PC-3 (cell line): ENCODE measurements around the gene FAAP100. TPM values are rescaled to one million over a fixed set of nuclear protein-coding genes. Genes with fewer than 3 reads are reported as not detected.

Experiments used
- ATAC-seq: fragments of 200-7000 bp; cut with Tn5 transposase; 2 replicates; pipeline ENCODE4 v1.9.1; 2020; ENCODE audit warnings: mild to moderate bottlenecking, moderate library complexity
- BruUV-seq: library from RNA; stranded (reverse); fragments of 400-500 nt; replicated peaks from 2 replicates; lab custom pipeline; 2021; lab: Mats Ljungman, UMichigan
- CTCF ChIA-PET: fragments of 300-600 bp; sonication (Branson Sonifier 250); formaldehyde crosslinking; loops from one replicate; lab custom pipeline; 2022; ENCODE audit warnings: antibody characterized with exemption; lab: Charles Lee
- POLR2A ChIA-PET: fragments of 300-600 bp; sonication (Branson Sonifier 250); formaldehyde crosslinking; loops from one replicate; lab custom pipeline; 2022; ENCODE audit warnings: antibody characterized with exemption; ENCODE audit not compliant: unreplicated experiment; lab: Charles Lee
- DNase-seq: peaks from one replicate; pipeline ENCODE4 v3.0.0-alpha.2; 2015
- H2AFZ ChIP-seq: fragments of 300-600 bp; sonication (generic); 2 replicates; pipeline ENCODE4 v1.6.0; 2016; ENCODE audit warnings: antibody characterized with exemption, low read length
- H3F3A ChIP-seq: fragments of 300-600 bp; sonication (generic); one replicate; pipeline ENCODE4 v1.6.0; 2017; ENCODE audit warnings: antibody characterized with exemption, low read length, control low read depth, mild to moderate bottlenecking; ENCODE audit not compliant: unreplicated experiment
- H3K27ac ChIP-seq: fragments of 300-600 bp; sonication (generic); 2 replicates; pipeline ENCODE4 v1.5.1; 2016; ENCODE audit warnings: mild to moderate bottlenecking, low read length
- H3K27me3 ChIP-seq: fragments of 300-600 bp; sonication (generic); 2 replicates; pipeline ENCODE4 v1.6.1; 2016; ENCODE audit warnings: low read length, mixed read lengths
- H3K36me3 ChIP-seq: fragments of 300-600 bp; sonication (generic); 2 replicates; pipeline ENCODE4 v1.6.1; 2016; ENCODE audit warnings: low read depth, mixed run types, low read length, mixed read lengths
- H3K4me1 ChIP-seq: fragments of 300-600 bp; sonication (generic); 2 replicates; pipeline ENCODE4 v1.5.1; 2016; ENCODE audit warnings: low read length; ENCODE audit not compliant: insufficient read depth
- H3K4me2 ChIP-seq: fragments of 300-600 bp; sonication (generic); 2 replicates; pipeline ENCODE4 v1.6.0; 2016; ENCODE audit warnings: low read length
- H3K4me3 ChIP-seq: fragments of 300-600 bp; sonication (generic); 2 replicates; pipeline ENCODE4 v1.5.1; 2016; ENCODE audit warnings: mild to moderate bottlenecking, low read length, mixed read lengths
- H3K79me2 ChIP-seq: fragments of 300-600 bp; sonication (generic); 2 replicates; pipeline ENCODE4 v1.6.1; 2017; ENCODE audit warnings: low read length, mixed read lengths
- H3K9ac ChIP-seq: fragments of 300-600 bp; sonication (generic); 2 replicates; pipeline ENCODE4 v1.6.0; 2016; ENCODE audit warnings: mild to moderate bottlenecking, low read length
- H3K9me2 ChIP-seq: fragments of 300-600 bp; sonication (generic); replicated peaks from 2 replicates; pipeline ENCODE4 v1.6.1; 2016; ENCODE audit warnings: mixed run types, low read length, mixed read lengths
- H3K9me3 ChIP-seq: fragments of 300-600 bp; sonication (generic); 2 replicates; pipeline ENCODE4 v1.6.1; 2016; ENCODE audit warnings: low read length, mixed read lengths
- H4K20me1 ChIP-seq: fragments of 300-600 bp; sonication (generic); 2 replicates; pipeline ENCODE4 v1.6.1; 2016; ENCODE audit warnings: low read length, mixed read lengths
- CTCF ChIP-seq: fragments of 300-600 bp; sonication (generic); conservative IDR thresholded peaks from 2 replicates; pipeline ENCODE4 v1.5.1; 2017; ENCODE audit warnings: antibody characterized with exemption, low read depth, mild to moderate bottlenecking, low read length
- EZH2 ChIP-seq: fragments of 300-600 bp; sonication (generic); IDR thresholded peaks from one replicate; pipeline ENCODE4 v1.6.1; 2017; ENCODE audit warnings: antibody characterized with exemption, mild to moderate bottlenecking, low read length; ENCODE audit not compliant: unreplicated experiment
- EZH2phosphoT487 ChIP-seq: fragments of 300-600 bp; sonication (generic); IDR thresholded peaks from 2 replicates; pipeline ENCODE4 v1.6.1; 2018; ENCODE audit warnings: mild to moderate bottlenecking, antibody characterized with exemption, low read length, borderline replicate concordance
- intact Hi-C: fragments of 100-400 bp; cut with micrococcal nuclease; formaldehyde crosslinking; loops from 2 replicates; pipeline ENCODE4 v1.9.0; 2023
- total RNA-seq: library from RNA; depleted of rRNA; stranded (reverse); fragments of >200 nt; gene quantifications from 2 replicates; pipeline ENCODE4 v1.2.3, GENCODE V29; 2014

FAAP100 gene
- total RNA-seq, 1 experiment from 2014 or later: 23.3 TPM

GRCh38 chr17:81517009-81517338, 35.2 kb downstream of the FAAP100 start:
- intact Hi-C loops: loop anchor here (10.0 kb wide), 1 partner anchor 122 kb away; the partner anchor contains the start of gene BAHCC1
- H3K27ac ChIP-seq: no peak overlapping the region
- H3F3A ChIP-seq: peaks cover 6% of the 10 kb centered on the region
- POLR2A ChIA-PET: no interaction called here
- H3K4me1 ChIP-seq: peaks cover 47% of the 10 kb centered on the region
- H3K4me2 ChIP-seq: peak overlapping the region; percentile 96
- H3K79me2 ChIP-seq: peaks cover 45% of the 10 kb centered on the region
- no TSS peak for BruUV-seq
- TF ChIP-seq EZH2phosphoT487: no peak
- no peak for TF ChIP-seq CTCF
- no peak for TF ChIP-seq EZH2
- CTCF ChIA-PET: no interaction called here
- H4K20me1 ChIP-seq: peaks cover 5% of the 10 kb centered on the region
- no peaks in the 10 kb centered on the region for H3K27me3 ChIP-seq
- no peak overlapping the region for H2AFZ ChIP-seq
- no peaks in the 10 kb centered on the region for H3K9me3 ChIP-seq
- no peak for DNase-seq
- H3K36me3 ChIP-seq: peaks cover 3% of the 10 kb centered on the region
- peak overlapping the region; percentile 79; the same call in 1 of the 2 replicates for H3K4me3 ChIP-seq
- ATAC-seq: no peak
- H3K9ac ChIP-seq: no peak overlapping the region
- H3K9me2 ChIP-seq: no peaks in the 10 kb centered on the region

GRCh38 chr17:81516439-81516838, 35.7 kb downstream of the FAAP100 start:
- Histone ChIP-seq H3K4me3 (peak overlapping the region; percentile 79), H3K9me3 (no peaks in the 10 kb centered on the region)
- POLR2A ChIA-PET: no interaction called here

More at GRCh38 chr17:81516439-81516838, 35.7 kb downstream of the FAAP100 start:
- H3F3A ChIP-seq: peaks cover 6% of the 10 kb centered on the region
- TF ChIP-seq EZH2phosphoT487 (no peak), CTCF (no peak), EZH2 (no peak)
- CTCF ChIA-PET: interaction anchor here (0.5 to 0.6 kb wide), 2 partner anchors 12 to 52 kb away, joined by 3 to 15 read pairs; no protein-coding TSS in a partner anchor
- H3K4me2 ChIP-seq: peak overlapping the region; percentile 96
- H2AFZ ChIP-seq: no peak overlapping the region
- H4K20me1 ChIP-seq: peaks cover 11% of the 10 kb centered on the region
- no TSS peak for BruUV-seq
- intact Hi-C loops: loop anchor here (10.0 kb wide), 1 partner anchor 122 kb away; the partner anchor contains the start of gene BAHCC1
- peaks cover 8% of the 10 kb centered on the region for H3K36me3 ChIP-seq
- H3K27me3 ChIP-seq: no peaks in the 10 kb centered on the region
- ATAC-seq (no peak), DNase-seq (no peak)
- peaks cover 50% of the 10 kb centered on the region for H3K79me2 ChIP-seq
- no peaks in the 10 kb centered on the region for H3K9me2 ChIP-seq
- no peak overlapping the region for H3K27ac ChIP-seq
- peak overlapping the region; percentile 85; the same call in 1 of the 2 replicates for H3K9ac ChIP-seq
- peaks cover 47% of the 10 kb centered on the region for H3K4me1 ChIP-seq
